ENCODE results near the gene KAZN.

Gene KAZN

DNA sequence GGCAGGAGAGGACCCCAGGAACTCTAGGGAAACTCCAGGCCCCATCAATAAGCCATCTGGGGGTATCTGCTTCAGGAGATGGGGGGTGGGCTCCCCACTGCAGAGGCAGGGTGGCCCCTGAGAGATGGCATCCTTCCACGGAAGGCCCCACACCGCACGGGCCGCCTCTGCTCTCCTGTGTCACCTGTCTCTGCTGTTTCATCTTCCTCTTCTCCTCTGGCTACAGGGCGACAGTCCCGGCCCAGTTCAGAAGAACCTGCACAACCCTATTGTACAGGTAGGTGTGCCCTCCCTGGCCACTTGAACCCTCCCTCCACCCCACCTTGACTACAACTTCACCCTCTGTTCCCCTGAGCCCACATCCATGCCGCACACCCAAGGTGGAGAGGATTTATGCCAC is 464.9 kb downstream of the KAZN start:
- no peak overlapping the region for H3K9ac ChIP-seq (ENCODE audit: low read length)
- no peaks in the 10 kb centered on the region for H3K9me3 ChIP-seq (ENCODE audit: low read length)
- H3K36me3 ChIP-seq (ENCODE audit: insufficient read depth, low read length), result no peaks in the 10 kb centered on the region
- no peak overlapping the region for H3K4me2 ChIP-seq (ENCODE audit: low read length)
- no peak overlapping the region for H3K27ac ChIP-seq (ENCODE audit: low read depth, low read length, poor library complexity, severe bottlenecking)
- H4K20me1 ChIP-seq (ENCODE audit: insufficient read depth, low read length), result no peaks in the 10 kb centered on the region
- no peaks in the 10 kb centered on the region for H3F3A ChIP-seq (ENCODE audit: insufficient read depth, low read length)
- no peak for TF ChIP-seq EZH2 (IDR thresholded peaks at IDR 0.05; ENCODE audit: borderline replicate concordance, low read length)
- TF ChIP-seq, protein P1, sequence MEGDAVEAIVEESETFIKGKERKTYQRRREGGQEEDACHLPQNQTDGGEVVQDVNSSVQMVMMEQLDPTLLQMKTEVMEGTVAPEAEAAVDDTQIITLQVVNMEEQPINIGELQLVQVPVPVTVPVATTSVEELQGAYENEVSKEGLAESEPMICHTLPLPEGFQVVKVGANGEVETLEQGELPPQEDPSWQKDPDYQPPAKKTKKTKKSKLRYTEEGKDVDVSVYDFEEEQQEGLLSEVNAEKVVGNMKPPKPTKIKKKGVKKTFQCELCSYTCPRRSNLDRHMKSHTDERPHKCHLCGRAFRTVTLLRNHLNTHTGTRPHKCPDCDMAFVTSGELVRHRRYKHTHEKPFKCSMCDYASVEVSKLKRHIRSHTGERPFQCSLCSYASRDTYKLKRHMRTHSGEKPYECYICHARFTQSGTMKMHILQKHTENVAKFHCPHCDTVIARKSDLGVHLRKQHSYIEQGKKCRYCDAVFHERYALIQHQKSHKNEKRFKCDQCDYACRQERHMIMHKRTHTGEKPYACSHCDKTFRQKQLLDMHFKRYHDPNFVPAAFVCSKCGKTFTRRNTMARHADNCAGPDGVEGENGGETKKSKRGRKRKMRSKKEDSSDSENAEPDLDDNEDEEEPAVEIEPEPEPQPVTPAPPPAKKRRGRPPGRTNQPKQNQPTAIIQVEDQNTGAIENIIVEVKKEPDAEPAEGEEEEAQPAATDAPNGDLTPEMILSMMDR (IDR thresholded peaks at IDR 0.05; ENCODE audit: low read length), result no peak
- no peaks in the 10 kb centered on the region for H3K79me2 ChIP-seq (ENCODE audit: insufficient read depth, low read length)
- no peak overlapping the region for H2AFZ ChIP-seq (ENCODE audit: low read length)
- H3K4me3 ChIP-seq (ENCODE audit: low read depth, low read length, poor library complexity, severe bottlenecking), result no peak overlapping the region
- no peaks in the 10 kb centered on the region for H3K27me3 ChIP-seq (ENCODE audit: insufficient read depth, low read length)
- H3K9me2 ChIP-seq (ENCODE audit: low read depth, low read length), result no peaks in the 10 kb centered on the region
- H3K4me1 ChIP-seq (ENCODE audit: insufficient read depth, low read length, severe bottlenecking), result no peaks in the 10 kb centered on the region

DNA sequence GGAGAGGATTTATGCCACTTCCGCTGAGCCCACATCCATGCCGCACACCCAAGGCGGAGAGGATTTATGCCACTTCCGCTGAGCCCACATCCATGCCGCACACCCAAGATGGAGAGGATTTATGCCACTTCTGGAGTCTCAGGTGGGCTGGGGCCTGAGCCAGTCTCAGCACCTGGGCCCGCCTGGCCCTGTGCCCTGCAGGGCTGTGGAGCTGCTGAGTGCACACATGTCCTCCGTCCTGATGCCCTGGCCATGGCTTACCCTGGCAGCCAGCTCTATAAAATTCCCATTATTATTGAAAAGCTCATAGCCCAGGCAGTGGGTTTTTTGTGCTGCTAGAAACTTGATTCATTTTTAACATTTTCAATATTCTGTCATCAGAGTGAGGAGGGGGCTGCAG is 465.3 kb downstream of the KAZN start:
- no peak overlapping the region for H3K4me3 ChIP-seq (ENCODE audit: low read depth, low read length, poor library complexity, severe bottlenecking)

GRCh38 chr1:15064217-15064929 is 465.9 kb downstream of the KAZN start:
- Histone ChIP-seq H3K27me3 (ENCODE audit: insufficient read depth, low read length) (no peaks in the 10 kb centered on the region), H3F3A (ENCODE audit: insufficient read depth, low read length) (no peaks in the 10 kb centered on the region), H3K9me2 (ENCODE audit: low read depth, low read length) (no peaks in the 10 kb centered on the region), H3K4me3 (ENCODE audit: low read depth, low read length, poor library complexity, severe bottlenecking) (no peak overlapping the region), H3K4me1 (ENCODE audit: insufficient read depth, low read length, severe bottlenecking) (no peaks in the 10 kb centered on the region), H3K9ac (ENCODE audit: low read length) (no peak overlapping the region), H2AFZ (ENCODE audit: low read length) (no peak overlapping the region), H3K79me2 (ENCODE audit: insufficient read depth, low read length) (no peaks in the 10 kb centered on the region), H3K9me3 (ENCODE audit: low read length) (no peaks in the 10 kb centered on the region), H3K27ac (ENCODE audit: low read depth, low read length, poor library complexity, severe bottlenecking) (no peak overlapping the region), H3K36me3 (ENCODE audit: insufficient read depth, low read length) (no peaks in the 10 kb centered on the region), H3K4me2 (ENCODE audit: low read length) (no peak overlapping the region), H4K20me1 (ENCODE audit: insufficient read depth, low read length) (no peaks in the 10 kb centered on the region)
- TF ChIP-seq, protein P1 (IDR thresholded peaks at IDR 0.05; ENCODE audit: low read length), result no peak
- no peak for TF ChIP-seq EZH2 (IDR thresholded peaks at IDR 0.05; ENCODE audit: borderline replicate concordance, low read length)

More for the DNA sequence above, 465.3 kb downstream of the KAZN start:
- Histone ChIP-seq H3K27ac (ENCODE audit: low read depth, low read length, poor library complexity, severe bottlenecking) (no peak overlapping the region), H3K27me3 (ENCODE audit: insufficient read depth, low read length) (no peaks in the 10 kb centered on the region), H3K4me2 (ENCODE audit: low read length) (no peak overlapping the region), H3K9me3 (ENCODE audit: low read length) (no peaks in the 10 kb centered on the region), H2AFZ (ENCODE audit: low read length) (no peak overlapping the region), H3K9ac (ENCODE audit: low read length) (no peak overlapping the region), H3F3A (ENCODE audit: insufficient read depth, low read length) (no peaks in the 10 kb centered on the region), H3K79me2 (ENCODE audit: insufficient read depth, low read length) (no peaks in the 10 kb centered on the region), H4K20me1 (ENCODE audit: insufficient read depth, low read length) (no peaks in the 10 kb centered on the region), H3K36me3 (ENCODE audit: insufficient read depth, low read length) (no peaks in the 10 kb centered on the region), H3K9me2 (ENCODE audit: low read depth, low read length) (no peaks in the 10 kb centered on the region), H3K4me1 (ENCODE audit: insufficient read depth, low read length, severe bottlenecking) (no peaks in the 10 kb centered on the region)
- TF ChIP-seq, protein P1 (IDR thresholded peaks at IDR 0.05; ENCODE audit: low read length), result no peak
- TF ChIP-seq EZH2 (IDR thresholded peaks at IDR 0.05; ENCODE audit: borderline replicate concordance, low read length), result no peak
